ENCODE data around the gene LOXHD1. TPM values are rescaled to one million over a fixed set of nuclear protein-coding genes. Genes with fewer than 3 reads are reported as not detected.

Gene LOXHD1
- total RNA-seq, 1 experiment from 2014 or later: 25.5 TPM

DNA sequence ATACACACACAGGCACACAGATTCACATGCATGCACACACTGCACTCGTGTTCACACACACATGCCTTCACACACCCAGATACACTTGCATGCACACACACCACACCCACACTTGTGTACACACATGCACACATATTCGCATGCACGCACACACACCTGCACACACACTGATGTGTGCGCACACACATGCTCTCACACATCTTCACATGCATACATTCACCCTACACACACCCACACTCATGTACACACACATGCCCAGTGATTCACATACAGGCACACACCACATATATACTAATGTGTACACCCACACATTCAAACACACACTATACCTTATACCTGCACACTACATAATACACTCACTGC is 181.6 kb downstream of the LOXHD1 start:
- TF ChIP-seq, protein P1, sequence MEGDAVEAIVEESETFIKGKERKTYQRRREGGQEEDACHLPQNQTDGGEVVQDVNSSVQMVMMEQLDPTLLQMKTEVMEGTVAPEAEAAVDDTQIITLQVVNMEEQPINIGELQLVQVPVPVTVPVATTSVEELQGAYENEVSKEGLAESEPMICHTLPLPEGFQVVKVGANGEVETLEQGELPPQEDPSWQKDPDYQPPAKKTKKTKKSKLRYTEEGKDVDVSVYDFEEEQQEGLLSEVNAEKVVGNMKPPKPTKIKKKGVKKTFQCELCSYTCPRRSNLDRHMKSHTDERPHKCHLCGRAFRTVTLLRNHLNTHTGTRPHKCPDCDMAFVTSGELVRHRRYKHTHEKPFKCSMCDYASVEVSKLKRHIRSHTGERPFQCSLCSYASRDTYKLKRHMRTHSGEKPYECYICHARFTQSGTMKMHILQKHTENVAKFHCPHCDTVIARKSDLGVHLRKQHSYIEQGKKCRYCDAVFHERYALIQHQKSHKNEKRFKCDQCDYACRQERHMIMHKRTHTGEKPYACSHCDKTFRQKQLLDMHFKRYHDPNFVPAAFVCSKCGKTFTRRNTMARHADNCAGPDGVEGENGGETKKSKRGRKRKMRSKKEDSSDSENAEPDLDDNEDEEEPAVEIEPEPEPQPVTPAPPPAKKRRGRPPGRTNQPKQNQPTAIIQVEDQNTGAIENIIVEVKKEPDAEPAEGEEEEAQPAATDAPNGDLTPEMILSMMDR (conservative IDR thresholded peaks at IDR 0.05; ENCODE audit: low read depth, low read length): no peak
- TF ChIP-seq EZH2 (IDR thresholded peaks at IDR 0.05; ENCODE audit: borderline replicate concordance, low read depth, low read length, poor library complexity, severe bottlenecking): no peak
- intact Hi-C loops (cut with micrococcal nuclease; ENCODE audit: unreplicated experiment): no loop called here
- BruUV-seq (replicated peaks): no TSS peak
- no peaks in the 10 kb centered on the region for H3K36me3 ChIP-seq (ENCODE audit: insufficient read depth, low read length, poor library complexity, severe bottlenecking)
- H3K4me1 ChIP-seq (ENCODE audit: insufficient read depth, low read length, poor library complexity, severe bottlenecking): peaks cover 9% of the 10 kb centered on the region
- H3K4me3 ChIP-seq (ENCODE audit: low read depth, low read length, poor library complexity, severe bottlenecking): no peak overlapping the region
- ChIA-PET POLR2A (ENCODE audit: low non-redundant PET) (no interaction called here), CTCF (no interaction called here)
- no peak overlapping the region for H3K27ac ChIP-seq (ENCODE audit: low read depth, low read length, poor library complexity, severe bottlenecking)
- no peak for DNase-seq (ENCODE audit: low spot score)
- no peaks in the 10 kb centered on the region for H3K27me3 ChIP-seq (replicated peaks; ENCODE audit: insufficient read depth, low read depth, low read length, poor library complexity)
- no peaks in the 10 kb centered on the region for H3K9me3 ChIP-seq (ENCODE audit: low read depth, low read length, poor library complexity, severe bottlenecking)

DNA sequence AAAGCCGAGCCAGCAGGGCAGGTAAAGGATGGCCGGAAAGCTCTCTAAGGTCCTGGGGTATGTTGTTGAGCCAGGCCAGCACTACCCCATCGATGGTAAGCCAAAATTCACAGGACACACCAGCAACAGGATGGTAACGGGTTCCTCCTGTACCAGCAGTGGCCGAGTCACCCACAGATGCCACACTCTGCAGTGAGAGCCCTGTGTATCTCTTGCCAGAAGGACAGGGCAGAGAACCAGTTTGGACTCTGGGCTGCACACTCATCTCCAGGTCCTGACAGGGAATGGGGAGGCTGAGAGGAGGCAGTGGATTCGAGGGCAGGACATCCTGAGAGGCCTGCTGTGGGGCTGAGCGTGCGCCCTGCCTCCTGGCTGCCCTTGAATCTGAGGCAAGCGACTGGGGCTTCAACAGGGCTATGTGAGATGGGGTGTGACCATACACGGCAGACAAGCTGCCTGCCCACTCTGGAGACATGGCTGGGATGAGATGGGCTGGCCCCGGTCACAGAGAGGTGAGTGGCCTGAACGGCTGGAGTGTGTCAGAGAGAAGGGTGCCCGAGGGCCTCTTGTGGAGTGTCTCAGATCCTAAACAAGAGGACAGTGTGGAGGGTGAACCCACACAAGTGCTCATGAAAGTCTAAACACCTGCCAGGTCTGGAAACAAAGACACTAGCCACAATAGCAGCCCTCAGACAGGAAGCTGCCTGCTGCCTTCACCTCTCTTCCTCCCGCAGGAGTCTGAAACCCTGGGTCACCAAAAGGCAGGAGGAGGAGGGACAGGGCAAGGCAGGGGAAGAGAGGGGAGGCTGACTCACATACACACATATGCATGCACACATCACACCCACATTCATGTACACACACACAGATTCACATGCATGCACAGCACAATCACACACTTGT is 182.3 kb downstream of the LOXHD1 start:
- DNase-seq (ENCODE audit: low spot score): no peak
- Histone ChIP-seq H3K4me3 (ENCODE audit: low read depth, low read length, poor library complexity, severe bottlenecking) (no peak overlapping the region), H3K4me1 (ENCODE audit: insufficient read depth, low read length, poor library complexity, severe bottlenecking) (peaks cover 5% of the 10 kb centered on the region), H3K9me3 (ENCODE audit: low read depth, low read length, poor library complexity, severe bottlenecking) (no peaks in the 10 kb centered on the region), H3K27ac (ENCODE audit: low read depth, low read length, poor library complexity, severe bottlenecking) (no peak overlapping the region), H3K36me3 (ENCODE audit: insufficient read depth, low read length, poor library complexity, severe bottlenecking) (no peaks in the 10 kb centered on the region), H3K27me3 (replicated peaks; ENCODE audit: insufficient read depth, low read depth, low read length, poor library complexity) (no peaks in the 10 kb centered on the region)
- intact Hi-C loops (cut with micrococcal nuclease; ENCODE audit: unreplicated experiment): no loop called here
- ChIA-PET POLR2A (ENCODE audit: low non-redundant PET) (no interaction called here), CTCF (no interaction called here)
- no TSS peak for BruUV-seq (replicated peaks)
- TF ChIP-seq EZH2 (IDR thresholded peaks at IDR 0.05; ENCODE audit: borderline replicate concordance, low read depth, low read length, poor library complexity, severe bottlenecking): no peak
- TF ChIP-seq, protein P1 (conservative IDR thresholded peaks at IDR 0.05; ENCODE audit: low read depth, low read length): no peak

DNA sequence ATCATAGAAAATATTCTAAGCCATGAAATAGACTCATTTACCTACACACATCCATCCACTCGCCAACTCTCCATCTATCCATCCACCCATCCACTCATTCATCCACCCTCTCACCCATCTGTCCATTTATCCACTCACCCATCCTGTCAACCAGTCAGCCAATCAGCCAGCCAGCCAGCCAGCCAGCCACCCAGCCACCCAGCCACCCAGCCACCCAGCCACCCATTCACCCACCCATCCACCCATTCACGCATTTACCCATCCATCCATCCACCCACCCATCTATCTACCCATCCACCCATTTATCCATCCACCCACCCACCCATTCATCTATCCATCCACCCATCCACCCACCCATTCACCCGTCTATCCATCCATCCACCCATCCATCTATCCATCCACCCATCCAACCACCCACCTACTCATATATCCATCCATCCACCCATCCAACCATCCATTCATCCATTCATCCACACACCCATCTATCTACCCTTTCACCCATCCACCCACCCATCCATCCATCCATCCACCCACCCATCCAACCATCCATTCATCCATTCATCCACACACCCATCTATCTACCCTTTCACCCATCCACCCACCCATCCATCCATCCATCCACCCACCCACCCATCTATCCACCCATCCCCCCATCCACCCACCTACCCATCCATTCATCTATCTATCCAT is 185.1 kb downstream of the LOXHD1 start:
- Histone ChIP-seq H3K36me3 (ENCODE audit: insufficient read depth, low read length, poor library complexity, severe bottlenecking) (no peaks in the 10 kb centered on the region), H3K4me3 (ENCODE audit: low read depth, low read length, poor library complexity, severe bottlenecking) (no peak overlapping the region), H3K27ac (ENCODE audit: low read depth, low read length, poor library complexity, severe bottlenecking) (no peak overlapping the region), H3K27me3 (replicated peaks; ENCODE audit: insufficient read depth, low read depth, low read length, poor library complexity) (no peaks in the 10 kb centered on the region), H3K4me1 (ENCODE audit: insufficient read depth, low read length, poor library complexity, severe bottlenecking) (peaks cover 13% of the 10 kb centered on the region), H3K9me3 (ENCODE audit: low read depth, low read length, poor library complexity, severe bottlenecking) (no peaks in the 10 kb centered on the region)
- CTCF ChIA-PET: interaction anchor here (0.6 kb wide), 1 partner anchor 186 kb away, joined by 3 read pairs; no protein-coding TSS in a partner anchor
- DNase-seq (ENCODE audit: low spot score): no peak
- BruUV-seq (replicated peaks): no TSS peak
- POLR2A ChIA-PET (ENCODE audit: low non-redundant PET): no interaction called here
- intact Hi-C loops (cut with micrococcal nuclease; ENCODE audit: unreplicated experiment): no loop called here
- TF ChIP-seq, protein P1 (conservative IDR thresholded peaks at IDR 0.05; ENCODE audit: low read depth, low read length): no peak
- TF ChIP-seq EZH2 (IDR thresholded peaks at IDR 0.05; ENCODE audit: borderline replicate concordance, low read depth, low read length, poor library complexity, severe bottlenecking): no peak
